NCI-H1417 (cell line): Measurements from ENCODE around the gene NHSL1.

Experiments used
- DNase-seq, 3 experiments: peaks; one replicate each; lab custom pipeline; 2025; lab: John Stamatoyannopoulos, UW

Gene NHSL1

DNA sequence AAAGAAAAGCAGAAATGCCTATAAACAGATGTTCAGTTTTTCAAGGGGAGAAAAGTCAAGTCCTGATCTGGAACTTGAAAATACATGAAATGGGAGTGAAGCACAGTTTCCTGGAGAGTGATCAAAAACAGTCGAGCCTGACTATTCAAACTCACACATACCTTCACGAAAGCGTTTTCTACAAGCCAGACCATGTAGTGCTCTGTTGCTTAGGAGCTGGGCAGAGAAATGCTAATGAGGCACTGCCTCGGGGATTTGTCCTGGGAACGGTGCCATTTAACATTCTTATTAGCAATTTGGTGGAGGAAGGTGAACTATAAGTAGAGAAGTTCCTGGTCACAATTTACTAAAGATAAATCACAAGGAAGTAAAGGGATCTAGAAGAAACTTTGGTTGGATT is 5.9 kb downstream of the NHSL1 start:
- DNase-seq = peak in 1 of 3 experiments; percentile 33

DNA sequence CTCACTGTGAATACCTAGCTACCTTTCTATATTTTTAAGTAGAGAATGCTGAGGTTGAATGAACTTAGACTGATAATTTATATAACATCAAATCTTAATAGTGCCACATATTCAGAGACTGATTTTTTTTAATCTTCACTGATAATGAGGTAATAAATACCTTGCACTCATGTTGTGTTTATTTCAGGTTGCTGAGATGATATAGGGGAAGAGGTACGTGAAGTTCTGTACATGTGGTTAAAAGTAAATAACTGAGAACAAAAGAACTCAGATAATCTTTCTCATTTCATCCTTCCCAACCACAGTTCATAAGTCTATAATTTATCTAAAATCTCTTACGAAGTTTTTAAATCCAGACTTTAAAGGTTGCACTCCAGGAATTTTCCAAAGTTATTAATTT is 6.4 kb downstream of the NHSL1 start:
- peak in 1 of 3 experiments; percentile 59 for DNase-seq

DNA sequence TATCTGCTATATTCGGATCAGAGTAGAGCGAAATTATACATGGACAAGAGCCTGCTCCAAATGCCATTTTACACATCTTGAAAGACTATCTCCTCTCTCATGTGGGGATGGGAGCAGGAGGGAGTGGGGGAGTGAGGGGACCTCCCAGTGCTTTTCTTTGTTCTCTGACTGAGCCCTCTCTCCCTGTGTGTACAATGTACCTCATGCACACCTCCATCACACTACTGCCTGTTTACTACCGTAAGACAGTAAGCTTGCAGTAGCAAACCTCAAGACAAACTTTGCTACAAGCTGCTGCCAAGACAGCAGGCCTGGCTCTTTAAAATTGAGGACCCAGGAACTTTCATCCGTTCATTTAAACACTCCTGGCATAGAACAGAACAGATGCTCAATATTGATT is 7.2 kb downstream of the NHSL1 start:
- DNase-seq = peak; percentile 52 to 86 (median 69)

DNA sequence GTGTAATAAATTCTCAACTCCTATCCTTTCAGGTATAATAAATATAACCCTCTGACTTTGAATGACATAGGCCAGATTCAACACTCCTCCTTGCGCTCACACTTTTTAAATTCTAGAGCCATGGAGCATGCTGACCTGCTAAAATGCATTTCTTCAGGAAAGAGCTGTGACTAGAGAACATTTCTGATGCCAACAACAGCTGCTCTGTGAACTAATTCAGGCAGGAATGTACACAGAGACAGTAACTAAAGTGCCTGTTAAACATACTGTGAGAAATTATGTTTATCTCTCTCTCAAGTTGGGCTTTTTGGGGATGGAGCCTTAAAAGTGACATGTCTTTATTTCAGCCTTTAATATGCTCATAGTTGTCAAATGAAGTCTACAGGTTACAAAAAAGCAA is 8.3 kb downstream of the NHSL1 start:
- peak in 1 of 3 experiments; percentile 32 for DNase-seq

DNA sequence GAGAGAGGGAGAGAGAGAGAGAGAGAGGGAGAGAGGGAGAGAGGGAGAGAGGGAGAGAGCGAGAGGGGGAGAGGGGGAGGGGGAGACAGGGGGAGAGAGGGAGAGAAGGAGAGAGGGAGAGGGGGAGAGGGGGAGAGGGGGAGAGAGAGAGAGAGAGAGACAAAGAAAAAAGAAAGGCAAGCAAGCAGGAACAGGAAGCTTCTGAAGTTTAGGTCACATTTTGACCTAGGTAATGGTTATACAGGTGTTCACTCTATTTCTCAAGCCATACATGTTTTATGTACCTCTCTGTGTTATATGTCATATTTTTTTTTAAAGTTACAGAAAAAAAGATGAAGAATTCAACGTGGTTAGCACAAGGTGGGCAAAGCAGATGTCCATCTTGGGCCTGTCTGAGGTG is 9.4 kb downstream of the NHSL1 start:
- DNase-seq = no peak

DNA sequence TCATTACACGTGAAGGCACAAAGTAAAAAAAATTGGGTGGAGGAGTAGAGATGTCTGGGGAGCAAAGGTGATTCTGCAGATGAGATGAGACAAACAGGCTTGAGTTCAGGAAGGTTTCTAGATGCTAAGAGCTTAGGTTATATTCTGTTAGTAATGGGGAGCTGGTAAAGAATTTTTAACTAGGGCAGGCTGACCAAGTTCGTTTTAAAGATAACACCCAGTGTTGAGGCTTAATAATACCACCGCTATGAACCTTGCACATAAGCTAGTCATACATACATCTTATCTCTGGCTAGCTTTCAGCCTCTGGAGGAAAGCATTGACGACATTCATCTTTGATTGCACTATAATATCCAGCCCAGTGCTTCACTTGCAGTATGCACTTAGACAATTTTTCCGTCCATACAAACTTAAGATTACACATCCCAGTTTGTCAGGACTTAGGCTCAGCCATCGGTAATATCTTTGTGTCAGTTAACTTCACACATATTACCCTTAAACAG is 12.1 kb downstream of the NHSL1 start:
- DNase-seq = no peak

DNA sequence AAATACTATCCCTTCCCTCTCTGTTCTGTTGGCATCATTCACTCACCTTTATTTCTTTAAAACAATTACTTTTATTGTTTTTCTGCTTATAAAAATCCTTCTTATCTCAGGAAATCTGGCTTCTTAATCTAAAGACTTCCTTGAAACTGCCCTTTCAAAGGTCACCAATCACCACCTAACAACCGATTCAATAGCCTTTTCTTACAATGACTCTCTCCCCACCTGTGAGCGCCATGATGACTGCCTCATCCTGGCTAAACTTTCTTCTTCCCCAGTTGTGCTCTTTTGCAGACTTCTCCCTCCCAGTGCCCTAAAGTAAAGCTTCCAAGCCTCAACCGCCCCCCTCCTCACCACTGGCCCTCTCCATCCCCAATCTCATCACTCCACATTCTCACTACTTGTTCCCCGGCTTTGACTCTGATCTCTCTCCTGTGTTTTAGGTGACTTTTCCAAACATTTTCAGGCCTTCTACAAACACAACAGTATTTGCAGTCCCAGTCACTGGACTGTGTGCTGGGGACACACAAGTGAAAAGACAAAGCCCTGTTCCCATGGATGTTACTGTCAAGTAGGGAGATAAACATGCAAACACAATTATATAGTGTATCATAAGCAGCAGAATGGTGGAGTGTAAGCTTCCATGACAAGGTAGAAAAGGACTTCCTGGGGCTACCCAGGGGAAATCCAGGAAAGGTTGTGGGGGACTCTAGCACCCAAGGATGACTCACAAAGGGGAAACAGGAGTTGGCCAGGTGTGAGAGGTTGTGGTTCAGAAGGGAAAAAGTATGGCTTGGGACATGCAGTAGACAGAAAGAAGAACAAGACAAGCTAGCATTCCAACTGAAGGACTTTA is 12.8 kb downstream of the NHSL1 start:
- peak in 1 of 3 experiments; percentile 21 for DNase-seq

DNA sequence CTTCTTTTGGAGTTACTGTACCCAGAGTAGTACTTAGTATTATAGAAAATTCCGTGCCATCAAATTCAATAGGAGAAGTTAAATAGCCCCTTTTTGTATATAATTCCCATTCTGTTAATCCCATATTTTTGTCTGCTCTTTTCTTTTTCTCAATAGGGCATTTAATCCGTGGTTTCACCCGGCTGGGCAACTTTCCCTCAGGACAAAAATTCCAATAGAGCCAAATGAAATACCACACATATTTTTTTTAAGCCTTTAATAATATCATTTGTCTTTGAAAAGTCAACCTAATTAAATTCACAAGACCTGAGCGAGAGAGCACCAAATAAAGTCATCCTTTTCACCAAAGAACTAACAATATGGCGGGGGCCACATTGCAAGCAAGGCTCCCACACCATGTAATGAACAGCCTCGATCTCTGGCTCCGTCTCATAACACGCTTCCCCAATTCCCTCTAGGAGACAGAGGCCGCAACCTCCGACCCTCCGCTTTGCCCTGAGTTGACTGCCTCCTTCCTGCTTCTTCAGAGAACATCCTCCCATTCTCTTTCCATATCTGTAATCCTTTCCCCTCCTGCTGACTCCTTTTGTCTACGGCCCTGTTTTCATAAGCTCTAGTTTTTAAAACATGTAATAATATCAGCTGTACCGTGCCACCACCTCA is 13.6 kb downstream of the NHSL1 start:
- DNase-seq = no peak

DNA sequence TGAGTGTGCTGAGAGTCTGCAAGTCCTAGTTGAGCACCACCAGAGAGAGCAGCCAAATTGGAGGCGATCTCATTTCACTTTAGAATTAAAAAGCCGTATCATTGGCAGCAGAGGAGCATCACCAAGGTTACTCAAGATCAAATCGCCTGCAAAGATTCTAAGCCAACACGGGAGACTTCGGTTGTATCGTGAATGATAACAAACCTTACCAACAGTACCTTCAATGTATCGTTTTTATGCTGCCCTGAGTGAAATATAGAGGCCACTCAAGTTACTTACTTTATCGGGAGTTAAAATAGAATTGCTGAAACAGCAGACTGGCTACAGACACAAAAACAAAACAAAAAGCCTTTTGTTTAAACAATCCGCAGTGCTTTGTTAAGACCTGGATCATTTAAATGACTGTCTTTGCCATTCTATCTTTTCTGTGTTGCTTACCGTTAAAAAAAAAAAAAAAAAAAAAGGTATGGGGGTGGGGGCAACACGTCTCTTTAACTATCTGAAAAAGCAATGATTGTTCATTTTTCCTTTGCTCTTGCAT is 14.2 kb downstream of the NHSL1 start:
- DNase-seq = peak; percentile 55 to 83 (median 66)

DNA sequence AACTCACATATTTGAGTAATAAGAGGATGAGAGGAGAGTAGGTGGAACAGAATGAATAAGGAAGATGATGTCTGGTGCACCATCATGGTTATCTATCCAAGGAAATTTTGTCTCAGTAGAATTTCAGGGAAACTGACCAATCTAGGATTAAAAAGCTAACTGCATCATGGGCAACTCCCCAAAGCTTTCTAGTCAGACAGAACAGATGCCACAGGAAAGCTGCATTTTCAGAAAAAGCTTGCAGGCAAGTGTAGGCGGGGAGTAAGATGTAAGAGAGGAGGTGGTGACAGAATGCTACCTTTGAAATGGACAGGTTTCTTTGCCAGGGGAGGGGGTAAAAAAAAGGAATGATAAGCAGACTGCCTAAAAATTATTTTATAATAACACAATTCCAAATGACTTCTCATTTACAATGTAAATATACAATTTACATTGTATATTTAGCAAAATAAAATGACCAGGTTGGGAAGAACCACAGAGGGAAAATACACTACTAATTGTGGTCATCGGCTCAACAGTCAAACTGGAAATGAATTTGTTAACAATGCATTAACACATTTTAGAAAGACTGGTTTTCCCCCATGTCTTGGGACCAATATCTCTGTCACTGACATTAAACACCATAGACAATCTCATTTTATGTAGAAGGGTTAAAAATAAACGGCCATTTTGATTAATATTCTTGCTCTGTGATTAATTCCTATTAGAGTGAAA is 15.1 kb downstream of the NHSL1 start:
- no peak for DNase-seq

DNA sequence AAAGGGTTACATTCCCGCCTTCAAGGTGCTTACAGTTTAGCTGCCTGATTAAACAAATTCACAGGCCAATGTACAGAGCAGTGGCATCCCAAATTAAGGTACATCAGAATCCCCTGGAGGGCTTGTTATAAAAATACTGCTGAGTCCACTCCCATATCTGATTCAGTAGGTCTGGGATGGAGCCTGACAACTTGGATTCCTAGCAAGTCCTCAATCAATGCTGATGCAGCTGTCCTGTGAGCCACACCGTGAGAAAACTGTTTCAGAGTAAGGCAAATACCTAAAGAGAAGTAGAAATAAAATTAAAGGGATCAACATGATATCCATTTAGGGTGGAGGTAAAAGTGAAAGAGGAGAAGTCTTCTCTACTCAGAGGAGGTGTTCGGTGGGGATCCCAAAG is 16.5 kb downstream of the NHSL1 start:
- no peak for DNase-seq

DNA sequence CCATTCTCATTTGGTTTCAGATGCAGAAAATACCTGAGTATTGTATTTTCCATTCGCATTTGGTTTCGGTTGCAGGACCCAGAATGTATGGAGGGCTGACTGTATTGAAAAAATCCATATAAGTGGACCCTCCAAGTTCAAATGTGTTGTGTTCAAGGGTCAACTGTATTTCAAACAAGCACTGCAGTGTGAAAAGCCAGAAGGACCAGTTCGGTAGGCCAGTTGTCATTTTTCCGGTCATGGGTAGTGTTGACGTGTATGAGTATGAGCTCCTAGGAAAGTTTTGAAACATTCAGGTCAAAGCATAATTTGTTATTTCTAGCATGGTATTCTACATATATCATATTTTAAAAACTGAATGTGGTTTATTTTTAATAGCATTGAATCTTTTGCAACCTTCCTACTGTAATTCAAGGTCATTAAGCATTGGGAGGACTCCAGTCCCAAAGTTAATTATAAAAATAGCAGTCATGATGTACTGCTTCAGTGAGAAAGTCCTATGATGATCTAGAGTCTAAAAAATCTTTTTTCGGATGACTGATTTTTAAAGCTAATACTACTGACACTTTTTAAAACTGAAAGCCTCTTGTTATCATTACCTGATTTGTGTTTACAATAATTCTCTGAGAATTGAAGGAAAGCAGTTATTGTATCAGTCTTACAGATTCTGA is 18.9 kb downstream of the NHSL1 start:
- no peak for DNase-seq

DNA sequence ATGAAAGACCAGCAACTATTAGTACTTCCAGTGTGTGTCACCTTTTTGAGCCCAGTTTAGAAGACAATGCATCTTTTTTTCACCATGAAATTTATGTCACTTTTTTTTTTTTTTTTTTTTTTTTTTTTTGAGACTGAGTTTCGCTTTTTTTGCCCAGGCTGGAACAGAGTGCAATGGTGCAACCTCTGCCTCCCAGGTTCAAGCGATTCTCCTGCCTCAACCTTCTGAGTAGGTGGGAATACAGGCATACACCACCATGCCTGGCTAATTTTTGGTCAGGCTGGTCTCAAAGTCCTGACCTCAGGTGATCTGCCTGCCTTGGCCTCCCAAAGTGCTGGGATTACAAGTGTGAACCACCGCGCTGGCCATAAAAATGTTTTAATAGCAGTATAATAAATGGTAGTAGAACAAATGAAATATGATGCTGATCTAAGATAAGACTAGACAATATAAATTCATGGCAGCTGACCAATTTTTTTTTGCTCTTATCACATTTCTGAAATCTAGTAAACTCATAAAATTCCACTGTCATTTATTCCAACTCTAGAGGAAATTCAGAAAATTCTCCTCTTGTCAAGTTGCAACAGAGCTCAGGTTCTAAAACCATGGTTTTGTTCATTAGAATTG is 21.3 kb downstream of the NHSL1 start:
- DNase-seq = no peak

DNA sequence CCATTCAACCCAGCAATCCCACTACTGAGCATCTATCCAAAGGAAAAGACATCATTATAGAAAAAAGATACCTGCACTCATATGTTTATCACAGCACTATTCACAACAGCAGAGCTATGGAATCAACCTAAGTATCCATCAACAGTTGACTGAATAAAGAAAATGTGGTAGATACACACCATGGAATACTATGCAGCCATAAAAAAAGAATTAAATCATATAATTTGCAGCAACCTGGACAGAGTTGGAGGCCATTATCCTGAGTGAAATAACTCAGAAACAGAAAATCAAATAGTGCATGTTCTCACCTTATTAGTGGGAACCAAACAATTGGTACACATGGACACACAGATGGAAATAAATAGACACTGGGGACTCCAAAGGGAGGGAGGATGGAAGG is 23.2 kb downstream of the NHSL1 start:
- DNase-seq = no peak

DNA sequence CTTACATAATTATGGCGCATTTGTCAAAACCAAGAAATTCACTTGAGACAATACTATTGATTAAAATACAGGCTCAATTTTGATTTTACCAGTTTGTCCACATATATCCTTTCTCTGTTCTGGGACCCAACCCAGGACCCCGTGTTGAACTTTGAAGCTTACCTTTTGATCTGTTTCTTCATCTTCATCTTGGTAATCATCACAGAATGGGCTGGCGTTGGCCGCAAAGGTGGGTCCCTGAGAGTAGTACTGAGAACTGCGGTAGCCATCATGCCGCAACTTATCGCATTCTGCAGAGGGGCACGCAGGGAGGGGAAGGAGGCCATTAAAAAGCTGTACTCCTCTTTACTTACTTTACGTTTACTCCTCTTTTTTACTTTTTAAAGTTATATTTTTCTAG is 26.1 kb downstream of the NHSL1 start:
- no peak for DNase-seq

DNA sequence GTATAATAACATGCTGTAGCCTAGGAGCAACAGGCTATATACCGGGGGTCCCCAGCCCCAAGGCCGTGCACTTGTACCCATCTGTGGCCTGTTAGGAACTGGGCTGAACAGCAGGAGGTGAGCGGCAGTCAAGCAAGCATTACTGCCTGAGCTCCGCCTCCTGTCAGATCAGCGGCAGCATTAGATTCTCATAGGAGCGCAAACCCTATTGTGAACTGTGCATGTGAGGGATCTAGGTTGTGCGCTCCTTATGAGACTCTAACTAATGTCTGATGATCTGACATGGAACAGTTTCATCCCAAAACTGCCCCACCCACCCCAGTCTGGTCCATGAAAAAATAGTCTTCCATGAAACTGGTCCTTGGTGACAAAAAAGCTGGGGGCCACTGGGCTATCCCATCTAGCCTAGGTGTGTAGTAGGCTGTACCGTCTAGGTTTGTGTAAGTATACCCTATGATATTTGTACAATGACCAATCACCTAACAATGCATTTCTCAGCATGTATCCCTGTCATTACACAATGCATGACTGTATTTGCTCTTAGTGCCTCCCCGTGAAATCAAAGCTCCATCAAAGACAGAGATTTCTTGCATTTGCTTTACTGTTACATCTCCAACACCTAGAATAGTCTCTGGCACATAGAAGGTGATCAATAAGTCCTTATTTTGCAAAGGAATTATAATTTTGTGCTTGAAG is 30.8 kb downstream of the NHSL1 start:
- peak in 2 of 3 experiments; percentile 38 to 68 for DNase-seq

DNA sequence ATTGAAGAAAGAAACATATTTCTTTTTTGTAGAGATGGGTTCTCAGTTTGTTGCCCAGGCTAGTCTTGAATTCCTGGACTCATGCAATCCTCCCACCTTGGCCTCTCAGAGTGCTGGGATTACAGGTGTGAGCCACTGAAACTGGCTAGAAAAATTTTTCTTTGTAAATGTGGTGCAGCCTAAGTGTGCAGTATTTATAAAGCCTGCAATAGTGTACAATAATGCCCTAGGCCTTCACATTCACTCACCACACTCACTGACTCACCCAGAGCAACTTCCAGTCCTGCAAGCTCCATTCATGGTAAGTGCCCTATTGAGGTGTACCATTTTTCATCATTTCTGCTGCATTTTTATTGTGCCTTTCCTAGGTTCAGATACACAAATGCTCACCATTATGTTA is 31.4 kb downstream of the NHSL1 start:
- no peak for DNase-seq

DNA sequence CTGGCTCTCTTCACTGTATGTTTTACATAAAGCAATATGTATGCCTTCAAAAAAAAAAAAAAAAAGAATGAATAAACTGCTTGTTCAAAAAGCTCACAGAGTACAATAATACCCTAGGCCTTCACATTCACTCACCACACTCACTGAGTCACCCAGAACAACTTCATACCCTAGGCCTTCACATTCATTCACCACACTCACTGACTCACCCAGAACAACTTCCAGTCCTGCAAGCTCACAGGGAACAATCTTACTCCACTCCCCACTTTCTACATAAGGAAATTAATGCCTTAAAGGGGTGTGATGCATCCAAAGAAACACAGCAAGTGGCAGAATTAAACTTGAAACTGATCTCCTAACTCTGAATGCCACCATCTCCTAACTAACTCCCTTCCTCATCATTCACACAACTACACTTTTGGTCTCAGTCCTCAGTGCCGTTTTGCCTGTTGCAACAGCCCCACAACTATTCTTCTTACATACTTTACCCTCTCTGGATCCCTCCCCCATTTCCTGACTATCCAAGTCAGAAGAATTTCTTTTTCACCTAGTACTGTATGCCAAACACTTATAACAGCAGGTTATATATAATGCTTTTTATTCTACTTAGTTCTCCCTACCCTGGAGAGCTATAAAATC is 34.2 kb downstream of the NHSL1 start:
- DNase-seq = no peak

DNA sequence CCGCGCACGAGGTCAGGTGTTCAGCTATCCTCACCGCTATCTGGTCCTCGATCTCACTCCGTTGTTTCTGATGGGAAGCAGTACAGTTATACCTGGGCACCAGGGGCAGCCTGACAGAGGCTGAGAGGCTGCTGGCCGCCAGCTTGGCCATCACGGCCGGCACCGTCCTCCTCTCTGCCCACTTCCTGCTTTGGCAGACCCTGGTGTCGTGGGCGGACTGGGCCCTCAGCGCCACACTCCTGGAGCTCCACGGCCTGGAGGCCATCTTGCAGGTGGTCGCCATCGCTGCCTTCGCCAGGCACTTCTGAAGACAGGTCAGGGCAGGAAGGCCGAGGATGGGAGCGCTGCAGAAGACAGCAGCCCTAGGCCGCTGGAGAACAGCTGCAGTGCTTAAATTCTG is 35.2 kb downstream of the NHSL1 start:
- no peak for DNase-seq

DNA sequence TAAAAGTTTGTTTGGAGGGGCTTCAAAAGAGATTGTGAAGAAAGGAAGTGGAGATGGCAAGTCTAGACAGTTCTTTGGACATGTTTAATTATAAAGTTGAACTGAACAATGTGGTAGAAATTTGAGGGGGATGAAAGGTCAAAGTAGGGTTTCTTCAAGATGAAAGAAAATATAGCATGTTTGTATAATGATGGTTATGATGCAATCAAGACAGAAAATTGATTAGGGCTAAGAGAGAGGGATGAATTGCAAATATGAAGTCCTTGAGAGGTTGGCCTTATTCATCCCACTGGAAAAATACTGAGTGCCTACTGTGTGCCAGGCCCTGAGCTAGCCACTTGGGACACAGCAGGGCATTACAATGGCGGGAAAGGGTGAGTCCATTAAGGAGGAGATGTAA is 37.6 kb downstream of the NHSL1 start:
- no peak for DNase-seq
